ENCODE data around the gene ATG9A.

The ATG9A gene

GRCh38 chr2:219243291-219243761, 13.9 kb upstream of the ATG9A start:
- Histone ChIP-seq H3K4me3 (replicated peaks; ENCODE audit: insufficient read depth, low read length) (no peak overlapping the region), H3K27ac (replicated peaks) (no peak overlapping the region), H3K27me3 (ENCODE audit: insufficient read depth, poor library complexity, severe bottlenecking) (no peaks in the 10 kb centered on the region)
- peak in 1 of 2 experiments; percentile 25 for DNase-seq (ENCODE audit: low read depth in 1 of 2, low spot score in 1 of 2)
- no peak for TF ChIP-seq SPI1 (IDR thresholded peaks at IDR 0.05; ENCODE audit: borderline replicate concordance, low read depth)
- TF ChIP-seq POLR2AphosphoS5 (IDR thresholded peaks at IDR 0.05; ENCODE audit: low read depth), result no peak
- TF ChIP-seq REST (IDR thresholded peaks at IDR 0.05; ENCODE audit: insufficient replicate concordance, low read depth), result no peak
- TF ChIP-seq, protein P1, sequence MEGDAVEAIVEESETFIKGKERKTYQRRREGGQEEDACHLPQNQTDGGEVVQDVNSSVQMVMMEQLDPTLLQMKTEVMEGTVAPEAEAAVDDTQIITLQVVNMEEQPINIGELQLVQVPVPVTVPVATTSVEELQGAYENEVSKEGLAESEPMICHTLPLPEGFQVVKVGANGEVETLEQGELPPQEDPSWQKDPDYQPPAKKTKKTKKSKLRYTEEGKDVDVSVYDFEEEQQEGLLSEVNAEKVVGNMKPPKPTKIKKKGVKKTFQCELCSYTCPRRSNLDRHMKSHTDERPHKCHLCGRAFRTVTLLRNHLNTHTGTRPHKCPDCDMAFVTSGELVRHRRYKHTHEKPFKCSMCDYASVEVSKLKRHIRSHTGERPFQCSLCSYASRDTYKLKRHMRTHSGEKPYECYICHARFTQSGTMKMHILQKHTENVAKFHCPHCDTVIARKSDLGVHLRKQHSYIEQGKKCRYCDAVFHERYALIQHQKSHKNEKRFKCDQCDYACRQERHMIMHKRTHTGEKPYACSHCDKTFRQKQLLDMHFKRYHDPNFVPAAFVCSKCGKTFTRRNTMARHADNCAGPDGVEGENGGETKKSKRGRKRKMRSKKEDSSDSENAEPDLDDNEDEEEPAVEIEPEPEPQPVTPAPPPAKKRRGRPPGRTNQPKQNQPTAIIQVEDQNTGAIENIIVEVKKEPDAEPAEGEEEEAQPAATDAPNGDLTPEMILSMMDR (IDR thresholded peaks at IDR 0.05; ENCODE audit: insufficient read depth, low read length), result no peak
- TF ChIP-seq GABPA (IDR thresholded peaks at IDR 0.05; ENCODE audit: low read depth), result no peak

- H3K27ac ChIP-seq (replicated peaks), result no peak overlapping the region
- no peak for TF ChIP-seq SPI1 (IDR thresholded peaks at IDR 0.05; ENCODE audit: borderline replicate concordance, low read depth)
- no peak for TF ChIP-seq GABPA (IDR thresholded peaks at IDR 0.05; ENCODE audit: low read depth)
- TF ChIP-seq, protein P1 (IDR thresholded peaks at IDR 0.05; ENCODE audit: insufficient read depth, low read length), result no peak
- TF ChIP-seq REST (IDR thresholded peaks at IDR 0.05; ENCODE audit: insufficient replicate concordance, low read depth), result no peak
- no peak for TF ChIP-seq POLR2AphosphoS5 (IDR thresholded peaks at IDR 0.05; ENCODE audit: low read depth)
Observed at GRCh38 chr2:219234331-219234730, 4.9 kb upstream of the ATG9A start.

GRCh38 chr2:219230059-219230540, 664 bp upstream of the ATG9A start:
- DNase-seq (ENCODE audit: low read depth in 1 of 2, low spot score in 1 of 2), result peak in 1 of 2 experiments; percentile 64
- no peaks in the 10 kb centered on the region for H3K27me3 ChIP-seq (ENCODE audit: insufficient read depth, poor library complexity, severe bottlenecking)
- TF ChIP-seq GABPA (IDR thresholded peaks at IDR 0.05; ENCODE audit: low read depth) (no peak), REST (IDR thresholded peaks at IDR 0.05; ENCODE audit: insufficient replicate concordance, low read depth) (no peak), POLR2AphosphoS5 (IDR thresholded peaks at IDR 0.05; ENCODE audit: low read depth) (no peak), SPI1 (IDR thresholded peaks at IDR 0.05; ENCODE audit: borderline replicate concordance, low read depth) (no peak)
- TF ChIP-seq, protein P1 (IDR thresholded peaks at IDR 0.05; ENCODE audit: insufficient read depth, low read length), result no peak
- peak overlapping the region; percentile 75 for H3K4me3 ChIP-seq (replicated peaks; ENCODE audit: insufficient read depth, low read length)
- H3K27ac ChIP-seq (replicated peaks), result peak overlapping the region; percentile 70

More at GRCh38 chr2:219234331-219234730, 4.9 kb upstream of the ATG9A start:
- no peak for DNase-seq (ENCODE audit: low read depth in 1 of 2, low spot score in 1 of 2)
- H3K27me3 ChIP-seq (ENCODE audit: insufficient read depth, poor library complexity, severe bottlenecking), result no peaks in the 10 kb centered on the region
- H3K4me3 ChIP-seq (replicated peaks; ENCODE audit: insufficient read depth, low read length), result no peak overlapping the region
